SU-DHL-6 (cell line): ENCODE results near the gene ATP6V1B1.

Source experiments
- CTCF ChIP-seq: fragments of 200-600 bp; sonication (generic); IDR thresholded peaks from one replicate; pipeline ENCODE4 v1.5.1; 2017; ENCODE audit warnings: antibody characterized with exemption, mild to moderate bottlenecking, low read length, moderate library complexity; ENCODE audit not compliant: insufficient read depth, poor library complexity, severe bottlenecking
- EZH2phosphoT487 ChIP-seq: fragments of 200-600 bp; sonication (generic), shearing (Covaris generic); conservative IDR thresholded peaks from 2 replicates; pipeline ENCODE4 v1.6.1; 2018; ENCODE audit warnings: mild to moderate bottlenecking, antibody characterized with exemption, low read length, moderate library complexity, mixed read lengths

- TF ChIP-seq CTCF (peak; percentile 23), EZH2phosphoT487 (no peak)
Observed at GRCh38 chr2:70959851-70960832, 24.4 kb downstream of the ATP6V1B1 start.
